Thoracic aorta (tissue), 2 donors: ENCODE measurements around the gene KAZN. TPM values are rescaled to one million over a fixed set of nuclear protein-coding genes. Genes with fewer than 3 reads are reported as not detected.

Experiments
- ATAC-seq: fragments of 150-250 bp; one replicate; pipeline ENCODE4 v1.8.0; 2017; ENCODE audit warnings: low read depth; ENCODE audit not compliant: insufficient number of reproducible peaks, low FRiP score
- DNase-seq: peaks from one replicate; pipeline ENCODE4 v3.0.0-alpha.2; 2020; ENCODE audit warnings: low spot score
- H3K27ac ChIP-seq, 2 donors: fragments of 200-600 bp; sonication (generic); 1 replicate in 1 of 2; 2 replicates in 1 of 2; pipeline ENCODE4 v1.5.1; 2016; ENCODE audit warnings: mild to moderate bottlenecking in 2 of 2, moderate library complexity in 2 of 2
- H3K27me3 ChIP-seq: fragments of 200-600 bp; sonication (generic); replicated peaks from 2 replicates; pipeline ENCODE4 v1.6.0; 2016; ENCODE audit warnings: mild to moderate bottlenecking; ENCODE audit not compliant: insufficient read depth
- H3K36me3 ChIP-seq: fragments of 200-600 bp; sonication (generic); one replicate; pipeline ENCODE4 v1.5.1; 2016
- H3K4me1 ChIP-seq, 2 donors: fragments of 200-600 bp; sonication (generic); 1 replicate in 1 of 2; 2 replicates in 1 of 2; pipeline versions ENCODE4 v1.5.1 to v1.6.0; 2016; ENCODE audit warnings: low read depth in 2 of 2, mild to moderate bottlenecking in 1 of 2; ENCODE audit not compliant: control insufficient read depth in 1 of 2
- H3K4me3 ChIP-seq: fragments of 200-600 bp; sonication (generic); 2 replicates; pipeline ENCODE4 v1.5.1; 2016; ENCODE audit warnings: mild to moderate bottlenecking
- H3K9me3 ChIP-seq: fragments of 200-600 bp; sonication (generic); 2 replicates; pipeline ENCODE4 v1.5.1; 2016
- CTCF ChIP-seq: fragments of 200-600 bp; sonication (generic); IDR thresholded peaks from one replicate; pipeline ENCODE4 v1.5.1; 2019; ENCODE audit warnings: antibody characterized with exemption
- total RNA-seq, 2 donors: library from RNA; depleted of rRNA; stranded (reverse); fragments of >200 nt; gene quantifications; one replicate each; pipeline versions ENCODE4 v1.1.0 to v1.2.3, GENCODE V29; 2016

Gene KAZN
- total RNA-seq, 2 donors from 2014 or later, result 17.4 to 30.3 TPM

- no peak for ATAC-seq
- no peak for TF ChIP-seq CTCF
Observed at GRCh38 chr1:15071936-15072335, 473.5 kb downstream of the KAZN start.

GRCh38 chr1:15073799-15074308 is 475.4 kb downstream of the KAZN start:
- H3K9me3 ChIP-seq, result no peaks in the 10 kb centered on the region
- no peak for ATAC-seq

More at GRCh38 chr1:15071936-15072335, 473.5 kb downstream of the KAZN start:
- Histone ChIP-seq H3K4me3 (no peak overlapping the region), H3K27ac (no peak overlapping the region), H3K4me1 (peaks cover 0 to 14% of the 10 kb centered on the region in 2 donors), H3K36me3 (no peaks in the 10 kb centered on the region), H3K9me3 (no peaks in the 10 kb centered on the region), H3K27me3 (no peaks in the 10 kb centered on the region)
- DNase-seq, result no peak

GRCh38 chr1:15075175-15075574 is 476.7 kb downstream of the KAZN start:
- ATAC-seq (no peak), DNase-seq (no peak)
- Histone ChIP-seq H3K9me3 (no peaks in the 10 kb centered on the region), H3K36me3 (no peaks in the 10 kb centered on the region), H3K4me3 (no peak overlapping the region), H3K4me1 (no peaks in the 10 kb centered on the region), H3K27ac (no peak overlapping the region), H3K27me3 (no peaks in the 10 kb centered on the region)
- TF ChIP-seq CTCF, result no peak

More at GRCh38 chr1:15073799-15074308, 475.4 kb downstream of the KAZN start:
- Histone ChIP-seq H3K4me1 (no peaks in the 10 kb centered on the region), H3K27me3 (no peaks in the 10 kb centered on the region), H3K4me3 (no peak overlapping the region), H3K27ac (no peak overlapping the region), H3K36me3 (no peaks in the 10 kb centered on the region)
- DNase-seq, result no peak
- no peak for TF ChIP-seq CTCF

GRCh38 chr1:15075817-15076216 is 477.3 kb downstream of the KAZN start:
- H3K9me3 ChIP-seq, result no peaks in the 10 kb centered on the region
- DNase-seq (no peak), ATAC-seq (no peak)
- H3K4me3 ChIP-seq, result no peak overlapping the region
- no peaks in the 10 kb centered on the region for H3K4me1 ChIP-seq
- TF ChIP-seq CTCF, result no peak
- no peaks in the 10 kb centered on the region for H3K36me3 ChIP-seq
- H3K27ac ChIP-seq, result no peak overlapping the region
- H3K27me3 ChIP-seq, result no peaks in the 10 kb centered on the region

- Histone ChIP-seq H3K36me3 (no peaks in the 10 kb centered on the region), H3K4me3 (no peak overlapping the region), H3K9me3 (no peaks in the 10 kb centered on the region), H3K27ac (no peak overlapping the region), H3K4me1 (no peaks in the 10 kb centered on the region), H3K27me3 (no peaks in the 10 kb centered on the region)
- no peak for TF ChIP-seq CTCF
- no peak for DNase-seq
- no peak for ATAC-seq
Observed at GRCh38 chr1:15076807-15077206, 478.3 kb downstream of the KAZN start.
